RWPE2 (cell line): ENCODE data around the gene VPS45.
A peak's percentile ranks its signal among the peaks of the same experiment; 100 is the strongest.

Source experiments
- ATAC-seq: fragments of 200-7000 bp; cut with Tn5 transposase; 3 replicates; pipeline ENCODE4 v1.9.1; 2021; ENCODE audit warnings: low read depth
- DNase-seq: peaks from one replicate; pipeline ENCODE4 v3.0.0-alpha.2; 2020; ENCODE audit warnings: low spot score
- H3K27ac ChIP-seq: fragments of 450-650 bp; 2 replicates; pipeline ENCODE4 v1.5.1; 2017; ENCODE audit warnings: mild to moderate bottlenecking; ENCODE audit not compliant: poor library complexity, severe bottlenecking
- H3K27me3 ChIP-seq: fragments of 250-450 bp; sonication (Bioruptor Pico); 2 replicates; pipeline ENCODE4 v1.5.1; 2021; ENCODE audit warnings: mild to moderate bottlenecking, moderate library complexity; ENCODE audit not compliant: insufficient read depth, poor library complexity, severe bottlenecking
- H3K36me3 ChIP-seq: fragments of 250-450 bp; sonication (Bioruptor Pico); 2 replicates; pipeline ENCODE4 v1.5.1; 2020; ENCODE audit warnings: low read depth, mild to moderate bottlenecking, moderate library complexity
- H3K4me1 ChIP-seq: fragments of 250-450 bp; sonication (Bioruptor Pico); 2 replicates; pipeline ENCODE4 v1.5.1; 2021; ENCODE audit warnings: mild to moderate bottlenecking, moderate library complexity; ENCODE audit not compliant: insufficient read depth, poor library complexity, severe bottlenecking
- H3K4me3 ChIP-seq: fragments of 250-450 bp; sonication (Bioruptor Pico); 2 replicates; pipeline ENCODE4 v1.5.1; 2021; ENCODE audit warnings: mild to moderate bottlenecking, moderate library complexity; ENCODE audit not compliant: severe bottlenecking
- H3K9me3 ChIP-seq: fragments of 250-450 bp; sonication (Bioruptor Pico); 2 replicates; pipeline ENCODE4 v1.5.1; 2021; ENCODE audit warnings: mild to moderate bottlenecking, moderate library complexity; ENCODE audit not compliant: severe bottlenecking
- CTCF ChIP-seq: fragments of 450-650 bp; IDR thresholded peaks from one replicate; pipeline ENCODE4 v1.5.1; 2017; ENCODE audit warnings: mild to moderate bottlenecking, moderate library complexity; ENCODE audit not compliant: poor library complexity, severe bottlenecking

The VPS45 gene

GRCh38 chr1:150168960-150169601 is 101.5 kb downstream of the VPS45 start:
- H3K36me3 ChIP-seq: no peaks in the 10 kb centered on the region
- no peaks in the 10 kb centered on the region for H3K9me3 ChIP-seq
- peak; percentile 71 for ATAC-seq
- TF ChIP-seq CTCF: peak; percentile 86
- H3K4me3 ChIP-seq: no peak overlapping the region
- no peaks in the 10 kb centered on the region for H3K27me3 ChIP-seq
- H3K4me1 ChIP-seq: no peaks in the 10 kb centered on the region
- H3K27ac ChIP-seq: no peak overlapping the region
- DNase-seq: no peak

- H3K27me3 ChIP-seq: no peaks in the 10 kb centered on the region
- no peaks in the 10 kb centered on the region for H3K36me3 ChIP-seq
- no peak overlapping the region for H3K4me3 ChIP-seq
- H3K4me1 ChIP-seq: no peaks in the 10 kb centered on the region
- DNase-seq (no peak), ATAC-seq (no peak)
- no peak for TF ChIP-seq CTCF
- no peak overlapping the region for H3K27ac ChIP-seq
- H3K9me3 ChIP-seq: no peaks in the 10 kb centered on the region
Measured at GRCh38 chr1:150171801-150172200, 104.2 kb downstream of the VPS45 start.

GRCh38 chr1:150173141-150173585 is 105.6 kb downstream of the VPS45 start:
- Histone ChIP-seq H3K27ac (no peak overlapping the region), H3K36me3 (no peaks in the 10 kb centered on the region), H3K4me1 (no peaks in the 10 kb centered on the region), H3K27me3 (no peaks in the 10 kb centered on the region), H3K9me3 (no peaks in the 10 kb centered on the region), H3K4me3 (no peak overlapping the region)
- ATAC-seq (no peak), DNase-seq (no peak)
- TF ChIP-seq CTCF: no peak

GRCh38 chr1:150176593-150176992 is 109.0 kb downstream of the VPS45 start:
- no peak for DNase-seq
- Histone ChIP-seq H3K27ac (no peak overlapping the region), H3K4me1 (no peaks in the 10 kb centered on the region), H3K9me3 (no peaks in the 10 kb centered on the region), H3K36me3 (no peaks in the 10 kb centered on the region), H3K4me3 (no peak overlapping the region), H3K27me3 (no peaks in the 10 kb centered on the region)
- no peak for ATAC-seq
- TF ChIP-seq CTCF: no peak

- DNase-seq (no peak), ATAC-seq (no peak)
- Histone ChIP-seq H3K36me3 (no peaks in the 10 kb centered on the region), H3K9me3 (no peaks in the 10 kb centered on the region), H3K27ac (no peak overlapping the region), H3K4me3 (no peak overlapping the region), H3K27me3 (no peaks in the 10 kb centered on the region), H3K4me1 (peaks cover under 1% of the 10 kb centered on the region)
- no peak for TF ChIP-seq CTCF
Measured at GRCh38 chr1:150178548-150178947, 111.0 kb downstream of the VPS45 start.
